Transverse colon (tissue), 4 donors: ENCODE measurements around the gene ZNF775.

Experiments used
- CTCF ChIP-seq, 5 experiments: fragments of 200-600 bp in 3 of 5; fragments of 450-650 bp in 2 of 5; sonication (generic) in 3 of 5; IDR thresholded peaks; 1 replicate in 2 of 5; 2 replicates in 3 of 5; pipeline ENCODE4 v1.5.1; 2016 to 2017; ENCODE audit warnings: antibody characterized with exemption in 5 of 5, inconsistent platforms in 3 of 5, mild to moderate bottlenecking in 2 of 5, moderate library complexity in 1 of 5
- EP300 ChIP-seq: sonication (generic); formaldehyde crosslinking; IDR thresholded peaks from one replicate; pipeline ENCODE4 v1.6.1; 2017; ENCODE audit warnings: antibody characterized with exemption, low read depth
- POLR2A ChIP-seq: fragments of 450-650 bp; IDR thresholded peaks from one replicate; pipeline ENCODE4 v1.6.1; 2016; ENCODE audit warnings: antibody characterized with exemption, mild to moderate bottlenecking, moderate library complexity
- POLR2AphosphoS5 ChIP-seq, 3 donors: sonication (generic); formaldehyde crosslinking; IDR thresholded peaks; one replicate each; pipeline ENCODE4 v1.6.1; 2016; ENCODE audit warnings: antibody characterized with exemption in 3 of 3

DNA sequence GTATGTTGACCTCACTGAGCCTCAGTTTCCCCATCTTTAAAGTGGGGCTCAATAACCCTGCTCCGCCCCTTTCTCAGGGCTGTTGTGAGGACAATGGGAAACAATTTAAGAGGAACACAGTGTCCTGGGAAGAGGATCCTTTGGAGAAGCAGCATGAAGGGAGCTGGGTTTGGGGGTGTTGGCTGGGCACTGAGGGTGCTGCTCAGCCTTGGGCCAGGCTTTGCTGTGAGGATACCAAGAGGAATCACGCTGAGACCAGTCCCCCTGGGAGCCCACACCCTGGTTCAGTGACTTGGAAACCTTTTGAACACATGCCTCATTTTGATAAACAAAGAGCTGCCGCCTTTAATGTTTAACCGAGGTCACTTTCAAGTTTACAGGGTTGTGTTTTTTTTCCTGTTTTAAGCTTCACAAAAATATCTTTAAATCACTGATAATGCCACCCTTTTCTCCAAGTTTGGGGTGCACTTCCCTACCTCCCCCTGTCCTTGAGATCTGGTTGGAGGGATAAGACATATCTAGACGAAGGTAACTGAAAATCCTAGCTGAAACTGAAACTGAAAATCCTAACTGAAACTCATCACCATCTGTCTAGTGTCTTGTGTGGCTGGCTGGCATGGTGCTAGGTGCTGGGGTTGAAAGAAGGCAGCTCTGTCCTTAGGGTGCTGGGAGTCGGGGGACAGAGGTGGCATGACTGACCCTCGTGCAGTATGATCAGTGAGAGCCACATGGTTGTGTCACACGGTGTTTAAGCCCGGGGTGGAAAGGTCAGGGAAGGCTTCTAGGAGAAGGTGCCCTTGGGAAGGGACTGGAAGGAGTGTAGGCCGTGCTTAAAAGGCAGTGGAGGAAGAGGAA, 27.7 kb downstream of the ZNF775 start:
- no peak for TF ChIP-seq CTCF (IDR thresholded peaks at IDR 0.05)
- TF ChIP-seq POLR2A: no peak
- peak in 2 of 3 donors; percentile 25 to 41 for TF ChIP-seq POLR2AphosphoS5 (IDR thresholded peaks at IDR 0.05)
- no peak for TF ChIP-seq EP300
